Measurements from ENCODE around the gene IFI6.
"Not testable (repeated sequence)": the region's sequence is repeated elsewhere in the genome, so short reads cannot be mapped to it uniquely, and the experiment has no call there.

Gene IFI6

DNA sequence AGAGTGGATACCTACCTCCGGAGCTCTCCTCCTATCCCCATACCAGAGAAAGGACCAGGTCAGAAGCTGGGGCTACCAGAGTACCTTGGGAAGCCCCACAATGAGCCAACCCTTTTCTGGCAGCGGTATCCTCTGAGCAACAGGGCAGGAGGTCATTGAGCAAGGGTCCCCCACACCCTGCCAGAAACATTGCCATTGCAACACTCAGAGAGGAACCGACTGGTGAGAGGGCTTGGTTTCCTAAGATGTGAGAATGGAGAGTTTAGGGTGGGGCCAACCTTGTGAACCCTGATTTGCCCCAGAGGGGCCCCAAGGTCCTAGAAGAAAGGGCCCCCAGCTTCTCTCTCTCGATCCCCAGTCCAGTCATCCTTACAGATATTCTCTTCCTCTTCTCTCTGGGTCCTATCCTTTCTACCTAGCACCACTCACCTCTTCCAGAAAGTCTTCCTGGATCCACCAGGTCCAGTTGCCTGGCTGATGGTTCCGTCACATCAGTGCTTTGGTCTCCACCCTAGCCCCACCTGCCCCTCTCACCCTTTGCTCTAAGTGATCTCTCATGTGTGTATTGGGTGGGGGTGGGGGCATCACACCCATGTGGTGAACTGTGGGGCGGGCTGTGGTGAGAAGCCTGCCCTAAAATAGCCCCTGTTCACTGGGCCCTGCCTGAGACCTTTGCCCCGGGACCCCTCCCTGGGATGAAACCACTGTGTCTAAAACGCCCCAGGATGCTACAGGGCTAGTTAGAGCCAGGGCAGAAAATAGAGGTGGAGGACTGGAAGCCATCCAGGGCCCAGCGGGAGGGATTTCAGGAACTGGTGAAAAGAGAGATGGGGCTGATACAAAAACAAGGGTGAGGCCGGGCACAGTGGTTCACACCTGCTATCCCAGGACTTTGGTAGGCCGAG lies 45.7 kb downstream of the IFI6 start:
- DNase-seq: no peak

DNA sequence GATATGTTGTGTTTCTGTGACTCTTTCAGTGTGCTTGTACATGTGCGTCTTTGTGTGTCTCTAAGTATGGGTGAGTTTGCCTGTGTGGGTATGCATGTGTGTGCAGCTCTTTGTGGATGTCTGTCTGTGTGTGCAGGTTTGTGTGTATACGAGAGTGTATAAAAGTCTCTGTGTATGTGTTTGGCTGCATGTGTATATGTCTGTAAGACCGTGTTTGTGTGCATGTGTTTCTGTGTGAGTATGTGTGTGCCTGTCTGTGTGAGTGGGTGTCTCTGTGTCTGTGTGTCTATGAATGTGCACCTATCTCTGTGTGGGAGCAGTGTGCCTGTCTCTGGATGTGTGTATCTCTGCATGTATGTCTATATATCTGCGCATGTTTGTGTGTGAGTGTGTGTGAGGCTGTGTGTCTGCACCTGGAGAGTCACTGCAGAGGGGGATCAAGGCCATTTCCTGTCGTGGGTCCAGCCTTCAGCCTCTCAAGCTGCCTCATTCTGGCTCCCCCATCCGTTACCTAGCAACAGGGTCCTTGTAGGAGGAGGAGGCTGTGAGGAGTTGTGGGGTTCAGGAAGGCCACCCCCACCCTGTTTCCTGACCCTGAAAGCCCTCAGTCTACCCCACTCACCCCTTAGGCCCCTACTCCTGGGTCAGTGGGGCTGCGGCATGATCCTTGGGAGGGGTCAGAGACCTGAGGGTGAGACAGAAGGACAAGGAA lies 47.4 kb downstream of the IFI6 start:
- DNase-seq: no peak

DNA sequence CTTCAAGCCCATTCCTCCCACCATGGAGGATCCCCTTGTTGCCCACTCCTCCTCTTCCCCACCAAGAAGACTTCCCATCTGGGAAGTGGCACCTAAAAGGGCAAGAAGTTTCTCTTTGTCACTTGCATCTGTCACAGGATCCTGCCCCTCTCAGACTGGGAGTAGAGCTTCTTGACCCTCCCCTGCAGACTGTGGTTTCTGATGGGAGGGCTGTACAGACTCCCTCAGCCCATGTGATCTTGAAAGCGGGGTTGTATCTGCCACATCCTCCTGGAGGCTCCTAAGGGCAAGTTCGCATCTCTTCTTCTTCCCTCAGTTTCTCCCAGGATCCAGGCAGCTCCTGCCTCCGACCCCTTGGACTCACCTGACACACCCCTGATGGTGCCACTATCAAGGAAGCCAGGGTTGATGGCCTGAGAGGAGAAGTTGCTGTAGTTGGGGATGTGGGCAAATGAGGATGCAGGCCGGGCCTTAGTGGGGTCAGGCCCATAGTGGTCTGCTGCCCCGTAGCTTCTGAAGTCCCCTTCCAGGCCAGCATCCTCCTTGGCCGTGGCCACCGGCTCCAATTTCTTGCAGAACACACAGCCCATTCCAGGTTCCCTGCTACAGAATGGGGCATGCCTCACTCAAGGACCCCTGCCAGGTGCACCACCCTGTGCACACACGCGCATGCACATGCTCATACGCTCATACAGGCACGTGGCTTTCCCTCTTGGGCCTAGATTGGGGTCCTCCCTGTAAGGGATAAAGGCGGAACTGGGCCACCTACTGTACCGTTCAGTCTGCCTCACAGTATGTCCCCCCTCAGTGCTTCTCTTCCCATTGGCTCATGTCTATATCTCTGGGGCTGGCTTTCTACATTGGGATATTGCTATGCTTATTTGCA lies 48.4 kb downstream of the IFI6 start:
- DNase-seq: no peak

DNA sequence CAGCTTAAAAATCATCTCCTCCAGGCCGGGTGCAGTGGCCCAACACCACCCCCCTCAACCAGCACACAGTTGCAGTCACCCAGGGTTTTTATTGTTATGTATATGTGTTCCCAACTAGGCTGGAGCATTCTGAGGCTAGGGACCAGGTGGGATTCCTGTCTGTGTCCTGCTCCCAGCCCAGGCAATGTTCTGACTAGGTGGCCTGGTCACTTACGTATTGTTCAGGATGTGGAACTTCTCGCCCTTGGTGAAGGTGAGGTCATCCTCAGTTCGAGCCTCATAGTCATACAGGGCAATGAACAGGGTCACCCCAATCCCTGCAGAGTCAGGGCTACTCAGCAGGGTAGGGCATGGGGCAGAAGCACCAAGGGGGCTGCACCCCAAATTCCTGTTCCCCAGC lies 49.2 kb downstream of the IFI6 start:
- DNase-seq: no peak

DNA sequence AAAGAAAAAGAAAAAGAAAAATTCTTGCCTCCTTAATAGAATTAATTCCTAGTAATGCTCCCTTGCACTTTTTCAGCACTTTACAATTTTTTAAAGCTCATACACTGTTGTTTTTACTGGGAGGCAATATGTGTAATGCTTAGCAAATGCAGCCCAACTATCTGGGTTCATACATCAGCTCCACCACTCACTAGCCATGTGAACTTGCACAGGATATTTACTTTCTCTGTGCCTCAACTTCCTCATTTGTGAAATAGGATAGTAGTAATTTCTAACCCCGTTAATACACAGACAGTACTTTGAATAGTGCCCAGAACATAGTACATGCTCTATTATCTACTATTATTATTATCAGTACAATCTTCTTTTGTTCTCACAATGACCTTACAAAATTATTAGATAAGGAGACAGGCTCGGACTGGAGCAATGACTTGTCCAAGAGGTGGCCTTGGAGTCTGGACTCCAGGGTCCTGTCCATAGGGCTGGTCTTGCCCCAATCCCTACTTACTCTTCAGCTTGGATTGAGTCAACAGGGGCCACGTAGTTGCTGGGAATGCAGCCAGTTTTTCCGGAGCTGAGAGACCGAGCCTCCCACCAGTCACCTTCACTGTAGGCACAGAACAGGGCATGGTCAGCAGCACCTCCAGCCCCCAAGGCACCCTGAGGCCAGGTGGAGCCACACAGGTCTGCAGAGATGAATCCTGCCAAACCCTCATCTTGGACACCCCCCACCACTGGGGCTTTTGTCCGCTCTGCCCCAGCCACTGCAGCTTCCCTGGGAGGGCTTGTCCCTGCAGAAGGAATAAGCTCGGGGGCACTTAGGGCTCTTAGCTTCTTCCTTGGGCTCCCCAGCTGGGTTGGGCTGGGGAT lies 50.7 kb downstream of the IFI6 start:
- no peak for DNase-seq

DNA sequence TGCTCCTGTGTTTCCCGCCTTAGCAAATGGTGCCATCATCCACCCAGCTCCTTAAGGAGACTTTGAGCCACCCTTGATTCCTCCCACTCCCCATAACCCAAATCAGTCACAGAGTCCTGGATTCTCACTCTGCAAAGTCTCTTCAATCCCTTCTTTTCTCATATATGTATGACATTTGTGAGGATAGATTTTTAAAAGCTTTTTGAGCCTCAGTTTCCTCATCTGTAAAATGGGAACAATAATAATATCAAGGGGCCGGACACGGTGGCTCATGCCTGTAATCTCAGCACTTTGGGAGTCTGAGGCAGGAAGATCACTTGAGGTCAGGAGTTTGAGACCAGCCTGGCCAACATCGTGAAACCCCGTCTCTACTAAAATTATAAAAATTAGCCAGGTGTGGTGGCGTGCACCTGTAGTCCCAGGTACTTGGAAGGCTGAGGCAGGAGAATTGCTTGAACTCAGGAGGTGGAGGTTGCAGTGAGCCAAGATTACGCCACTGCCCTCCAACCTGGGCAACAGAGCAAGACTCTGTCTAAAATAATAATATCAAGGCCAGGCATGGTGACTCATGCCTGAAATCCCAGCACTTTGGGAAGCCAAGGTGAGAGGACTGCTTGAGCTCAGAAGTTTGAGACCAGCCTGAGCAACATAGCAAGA lies 52.1 kb downstream of the IFI6 start:
- not testable (repeated sequence) for DNase-seq

DNA sequence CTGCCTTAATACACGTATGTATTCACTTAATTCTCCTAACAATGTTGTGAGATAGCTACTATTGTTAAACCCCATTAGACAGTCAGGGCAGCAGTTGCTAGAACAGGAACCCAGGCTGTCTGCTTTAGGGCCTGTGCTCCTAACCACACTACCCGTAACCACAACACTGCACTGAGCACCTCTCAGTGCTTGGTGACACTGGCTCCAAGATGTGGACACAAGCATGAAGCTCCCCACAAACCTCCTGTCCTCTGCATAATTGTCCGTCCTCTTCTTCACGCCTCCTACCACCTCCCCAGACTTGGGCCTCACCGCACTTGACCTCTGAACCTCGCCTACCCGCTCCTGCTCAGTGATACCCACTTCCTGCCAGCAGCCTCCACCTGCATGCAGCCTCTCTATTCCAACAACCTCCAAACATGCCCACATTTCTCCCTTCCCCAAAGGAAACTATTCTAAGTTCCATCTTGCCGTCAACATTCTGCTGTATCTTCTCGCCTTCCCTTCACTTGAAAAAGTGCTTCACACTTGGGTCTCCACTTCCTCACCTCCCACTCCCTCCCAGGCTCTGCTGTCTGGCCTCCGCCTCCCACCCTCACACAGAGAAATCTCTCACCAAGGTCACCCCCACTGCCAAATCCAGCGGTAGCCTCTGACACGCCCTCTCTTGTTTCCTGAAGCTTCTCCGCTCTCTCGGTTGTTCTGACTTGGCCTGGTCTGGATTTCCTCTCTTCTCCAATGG lies 53.5 kb downstream of the IFI6 start:
- no peak for DNase-seq

DNA sequence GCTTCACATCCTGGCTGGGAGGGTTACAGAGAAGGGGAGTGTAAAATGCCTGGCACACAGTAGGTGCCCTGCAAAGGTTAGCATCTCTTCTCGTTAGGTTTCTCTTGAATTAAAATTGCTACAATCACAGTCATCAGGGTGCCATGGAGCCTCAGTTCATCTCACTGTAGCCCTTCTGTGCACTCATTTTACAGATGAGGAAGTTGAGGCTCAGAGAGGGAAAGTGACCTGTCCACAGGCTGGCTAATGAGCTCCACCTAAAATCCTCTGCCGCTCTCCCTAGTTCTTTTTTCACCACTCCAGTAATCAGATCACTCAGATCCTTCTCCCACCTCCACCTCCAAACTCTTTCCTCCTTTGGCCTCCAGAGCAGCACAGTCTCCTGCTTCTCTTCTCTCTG lies 54.6 kb downstream of the IFI6 start:
- DNase-seq: no peak

DNA sequence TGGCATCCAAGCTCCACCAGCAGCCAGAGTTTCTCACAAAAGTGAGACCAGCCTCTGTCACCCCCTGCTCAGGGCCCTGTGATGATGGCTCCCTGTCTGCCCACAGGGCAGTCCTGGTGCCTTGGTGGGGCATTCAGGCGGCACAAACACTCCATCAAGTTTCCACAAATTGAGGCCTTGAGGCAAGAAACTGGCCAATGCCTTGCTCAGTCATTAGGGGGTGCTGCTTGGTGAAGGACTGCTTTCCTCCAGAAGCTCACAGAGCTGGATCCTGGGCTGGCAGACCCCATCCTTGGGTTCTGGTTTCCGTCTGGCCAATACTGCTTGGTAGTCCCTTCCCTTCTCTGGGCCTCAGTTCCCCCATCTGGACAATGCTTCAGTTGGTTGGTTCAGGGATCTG lies 55.6 kb downstream of the IFI6 start:
- no peak for DNase-seq

Measured in NCI-H1930 (cell line).